GM21390 (cell line): ENCODE measurements around the gene CNIH3.
"Not testable (repeated sequence)": the region's sequence is repeated elsewhere in the genome, so short reads cannot be mapped to it uniquely, and the experiment has no call there.

Experiments
- ATAC-seq: cut with Tn5 transposase; IDR thresholded peaks from one replicate; pipeline ENCODE4 v1.9.1; 2021; ENCODE audit not compliant: unreplicated experiment

CNIH3 gene

DNA sequence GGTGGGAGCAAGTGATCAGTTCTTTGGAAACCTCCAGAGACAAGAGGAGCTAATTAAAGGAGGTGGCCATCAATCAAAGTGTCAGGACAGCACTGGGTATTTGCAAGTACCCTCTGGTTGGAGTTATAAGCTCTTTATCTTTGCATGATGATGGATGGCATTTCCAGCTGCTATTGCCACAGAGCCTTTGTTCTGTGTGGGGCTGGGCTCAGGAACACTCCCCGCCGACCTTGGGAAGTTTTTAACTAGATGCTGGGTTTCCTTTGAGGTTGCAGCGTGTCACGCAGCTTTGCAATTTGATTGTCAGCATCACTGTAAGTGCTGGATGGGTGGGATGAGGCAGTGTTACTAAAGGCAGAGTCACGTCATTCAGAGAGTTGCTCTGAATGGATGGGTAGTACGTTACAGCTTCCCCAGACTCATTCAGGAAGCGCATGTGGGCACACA lies 68.9 kb downstream of the CNIH3 start:
- no peak for ATAC-seq

DNA sequence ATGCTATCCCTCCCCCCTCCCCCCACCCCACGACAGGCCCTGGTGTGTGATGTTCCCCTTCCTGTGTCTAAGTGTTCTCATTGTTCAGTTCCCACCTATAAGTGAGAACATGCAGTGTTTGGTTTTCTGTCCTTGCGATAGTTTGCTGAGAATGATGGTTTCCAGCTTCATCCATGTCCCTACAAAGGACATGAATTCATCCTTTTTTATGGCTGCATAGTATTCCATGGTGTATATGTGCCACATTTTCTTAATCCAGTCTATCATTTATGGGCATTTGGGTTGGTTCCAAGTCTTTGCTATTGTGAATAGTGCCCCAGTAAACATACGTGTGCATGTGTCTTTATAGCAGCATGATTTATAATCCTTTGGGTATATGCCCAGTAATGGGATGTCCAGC lies 70.0 kb downstream of the CNIH3 start:
- ATAC-seq: not testable (repeated sequence)

DNA sequence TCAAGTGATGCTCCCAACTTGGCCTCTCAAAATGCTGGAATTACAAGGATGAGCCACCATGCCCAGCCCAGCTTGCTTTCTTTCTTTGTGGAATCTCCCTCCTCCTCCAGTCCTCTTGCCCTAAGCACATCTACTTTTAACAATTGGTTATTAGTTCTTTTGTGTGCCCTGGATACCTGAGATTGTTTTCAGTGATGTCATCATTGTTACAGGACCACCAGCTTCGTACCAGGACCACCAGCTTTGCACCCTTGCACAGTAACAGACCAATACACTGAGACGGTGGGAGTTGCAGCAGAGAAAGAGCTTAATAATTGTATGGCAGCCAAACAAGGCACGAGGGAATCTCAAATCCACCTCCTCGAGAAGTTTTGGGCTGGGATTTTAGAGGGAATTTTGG lies 71.3 kb downstream of the CNIH3 start:
- ATAC-seq: no peak

DNA sequence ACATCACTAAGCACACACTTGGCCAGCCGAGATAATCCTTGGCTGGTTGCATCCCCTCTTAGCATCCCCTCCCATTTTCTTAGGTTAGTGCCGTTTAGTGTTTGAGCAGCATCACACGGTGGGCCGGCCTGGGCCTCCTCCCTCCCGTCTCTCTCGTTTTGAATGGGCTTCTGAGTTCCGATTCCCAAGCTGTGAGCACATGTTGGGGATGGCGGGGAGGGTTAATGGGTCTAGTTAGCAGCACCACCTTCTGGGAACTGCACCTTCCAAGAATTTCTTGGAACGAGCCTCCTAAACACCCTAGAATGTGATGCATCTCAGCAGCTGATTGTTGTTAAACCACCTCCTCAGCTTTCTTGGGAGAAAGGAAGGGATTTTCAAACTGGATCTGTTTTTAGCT lies 73.3 kb downstream of the CNIH3 start:
- ATAC-seq: no peak

DNA sequence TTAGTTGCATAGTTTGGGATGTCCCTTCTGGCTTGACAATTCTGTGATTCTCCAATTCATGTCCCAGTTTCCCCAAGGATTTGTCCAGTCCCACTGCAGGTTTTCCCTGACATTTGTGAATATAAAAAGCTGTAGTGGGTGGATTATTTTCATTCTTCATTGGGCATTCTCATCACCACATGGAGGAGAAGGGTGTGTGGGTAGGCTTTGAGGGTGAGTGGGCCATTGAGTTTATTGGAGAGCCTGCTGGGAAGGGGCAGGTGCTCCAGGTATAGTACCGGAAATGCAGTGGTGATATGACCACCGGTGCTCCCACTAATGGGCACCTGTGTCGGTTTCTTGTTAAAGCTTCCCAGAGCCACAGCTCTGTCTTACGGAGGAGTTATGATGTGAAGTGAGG lies 74.5 kb downstream of the CNIH3 start:
- no peak for ATAC-seq

DNA sequence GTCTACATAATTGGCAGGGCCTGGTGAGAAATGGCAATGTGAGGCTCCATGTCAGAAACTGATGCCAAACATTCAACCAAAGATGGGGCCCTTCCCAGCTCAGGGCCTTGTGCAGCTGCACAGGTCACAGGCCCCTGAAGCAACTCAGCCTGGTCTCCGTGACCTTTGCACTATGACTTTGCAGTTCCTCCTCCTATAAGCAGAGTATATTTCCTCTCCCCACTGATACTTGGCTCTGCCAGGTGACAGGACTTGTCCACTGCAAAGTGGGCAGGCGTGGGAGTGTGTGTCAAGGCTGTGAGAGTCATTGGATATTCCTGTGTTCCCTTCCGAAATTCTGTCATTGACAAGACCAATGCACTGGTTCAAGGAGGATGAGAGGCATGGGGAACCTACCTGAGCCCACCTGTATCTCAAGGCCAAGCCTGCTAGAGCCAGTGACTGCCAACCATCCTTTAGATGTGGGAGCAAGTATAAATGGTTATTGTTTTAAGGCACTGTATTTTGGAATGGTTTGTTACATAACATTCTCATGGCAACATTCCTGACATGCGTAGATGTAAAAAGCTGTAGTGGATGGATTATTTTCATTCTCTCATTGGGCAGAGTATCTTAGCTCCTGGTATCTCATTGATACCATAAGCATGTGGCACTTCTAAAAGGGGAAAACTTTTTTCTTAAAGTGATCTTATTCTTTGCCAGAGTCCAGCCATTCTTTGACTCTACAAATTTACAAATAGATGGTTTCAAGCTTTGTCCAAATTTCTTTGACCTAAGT lies 75.2 kb downstream of the CNIH3 start:
- ATAC-seq: no peak

DNA sequence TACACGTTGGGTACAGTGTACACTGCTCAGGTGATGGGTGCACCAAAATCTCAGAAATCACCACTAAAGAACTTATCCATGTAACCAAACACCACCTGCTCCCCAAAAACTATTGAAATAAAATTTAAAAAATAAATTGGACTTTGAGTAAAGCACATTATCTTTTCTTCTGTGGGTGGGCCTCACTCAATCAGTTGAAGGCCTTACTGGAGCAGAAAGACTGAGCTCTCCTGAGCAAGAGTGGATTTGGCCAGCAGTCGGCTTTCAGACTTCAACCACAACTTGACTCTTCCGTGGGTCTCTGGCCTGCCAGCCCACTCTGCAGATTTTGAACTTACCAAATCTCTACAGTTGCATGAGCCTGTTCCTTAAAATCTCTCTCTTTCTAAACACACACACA lies 78.9 kb downstream of the CNIH3 start:
- ATAC-seq: no peak

DNA sequence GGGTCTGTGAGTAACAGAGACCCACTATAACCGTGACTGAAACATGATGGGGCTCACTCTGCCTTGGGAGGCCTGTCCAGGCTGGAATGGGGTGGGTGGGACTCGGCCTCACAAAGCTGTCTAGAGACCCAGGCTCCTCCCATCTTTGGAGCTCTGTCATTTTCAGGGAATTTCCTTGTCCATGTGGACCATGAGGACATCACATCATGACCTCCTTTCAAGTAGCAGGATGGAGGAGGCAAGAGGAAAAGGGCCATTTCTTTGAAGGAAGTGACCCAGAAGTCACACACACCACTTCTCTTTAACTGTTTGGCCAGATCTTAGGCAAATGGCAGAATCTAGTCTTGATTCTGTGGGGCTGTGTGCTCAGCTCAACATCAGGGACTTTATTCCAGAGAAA lies 79.9 kb downstream of the CNIH3 start:
- no peak for ATAC-seq

DNA sequence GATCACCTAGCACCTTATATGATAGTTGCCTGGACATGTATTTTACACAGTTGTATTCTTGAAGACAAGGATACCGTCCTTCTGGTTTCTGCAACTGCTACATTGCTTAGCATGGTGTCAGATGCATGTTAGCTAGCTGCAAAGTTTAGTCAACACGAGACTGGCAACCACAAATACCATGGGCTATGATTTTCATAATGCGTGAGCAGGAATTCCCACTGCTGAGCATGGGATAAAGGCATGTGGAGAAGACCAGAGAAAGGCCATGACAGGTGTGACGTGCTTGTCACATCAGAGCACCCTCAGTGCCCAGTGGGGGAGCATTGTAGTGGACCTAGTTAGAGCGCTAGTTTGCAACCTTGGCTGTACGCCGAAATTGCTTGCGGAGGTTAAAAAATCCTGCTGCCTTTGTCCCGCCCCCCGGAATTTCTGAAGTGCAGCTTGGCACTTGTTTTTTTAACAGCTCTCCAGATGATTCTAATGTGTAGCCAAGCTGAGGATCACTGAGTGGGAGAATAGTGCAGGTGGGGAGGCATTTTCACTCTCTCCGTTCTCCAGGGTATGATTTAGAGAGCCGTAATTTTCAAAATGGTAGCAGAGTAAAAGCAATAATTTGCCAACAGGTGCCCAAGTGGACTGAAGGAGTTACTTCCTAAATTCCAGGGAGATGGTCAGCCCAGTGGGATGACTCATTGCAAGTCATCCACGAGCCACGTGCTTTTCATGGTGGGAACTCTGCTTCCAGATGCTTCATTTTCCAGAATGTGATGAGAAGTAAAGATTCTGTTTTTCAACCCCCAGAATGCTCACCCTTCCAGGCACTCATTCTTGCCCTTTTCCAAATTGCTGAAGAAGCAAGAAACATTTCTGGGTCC lies 81.0 kb downstream of the CNIH3 start:
- ATAC-seq: no peak

DNA sequence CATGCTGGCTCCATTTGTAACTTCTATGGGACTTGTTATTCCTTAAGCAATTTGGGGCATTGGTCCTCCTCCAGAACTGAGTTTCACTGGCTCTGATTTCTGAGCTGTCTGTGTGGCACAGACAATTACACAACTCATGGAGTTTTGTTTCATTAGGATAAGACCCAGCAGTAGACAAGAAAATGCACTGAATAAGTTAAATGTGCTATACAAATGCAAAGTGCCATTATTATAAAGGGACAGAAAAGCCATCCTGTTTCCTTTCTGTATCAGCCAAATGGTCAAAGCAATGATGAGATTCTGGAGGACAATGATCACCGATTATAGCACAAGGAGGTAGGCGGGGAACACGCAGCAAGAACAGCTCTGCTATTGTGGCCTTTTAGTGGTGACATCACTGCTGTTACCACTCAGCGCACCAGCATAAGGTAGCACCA lies 81.9 kb downstream of the CNIH3 start:
- ATAC-seq: no peak

DNA sequence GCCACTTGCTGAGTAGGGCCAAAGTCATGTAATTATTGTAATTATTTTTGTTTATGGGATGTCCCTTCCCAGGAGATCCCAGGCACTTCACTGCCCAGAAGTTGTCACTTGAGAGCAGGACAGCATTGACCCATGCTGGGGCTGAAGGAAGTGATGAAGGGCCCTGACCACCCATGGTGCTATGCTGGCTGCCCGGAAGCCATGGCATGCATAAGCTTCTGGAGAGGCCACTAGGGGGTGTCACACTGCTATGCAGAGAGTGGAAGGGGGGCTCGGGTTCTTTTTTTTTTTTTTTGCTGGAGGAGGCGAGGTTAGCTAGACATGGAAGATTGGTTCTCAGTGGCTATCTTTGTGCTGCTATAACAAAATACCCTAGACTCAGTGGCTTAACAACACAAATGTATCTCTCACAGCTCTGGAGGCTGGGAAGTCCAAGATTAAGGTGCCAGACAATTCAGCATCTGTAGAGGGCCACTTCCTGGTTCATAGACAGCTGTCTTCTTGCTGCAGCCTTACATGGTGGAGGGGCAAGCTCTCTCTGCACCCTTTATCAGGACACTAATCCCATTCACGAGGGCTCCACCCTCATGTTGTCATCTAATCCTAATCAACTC lies 84.9 kb downstream of the CNIH3 start:
- peak; percentile 63 for ATAC-seq

DNA sequence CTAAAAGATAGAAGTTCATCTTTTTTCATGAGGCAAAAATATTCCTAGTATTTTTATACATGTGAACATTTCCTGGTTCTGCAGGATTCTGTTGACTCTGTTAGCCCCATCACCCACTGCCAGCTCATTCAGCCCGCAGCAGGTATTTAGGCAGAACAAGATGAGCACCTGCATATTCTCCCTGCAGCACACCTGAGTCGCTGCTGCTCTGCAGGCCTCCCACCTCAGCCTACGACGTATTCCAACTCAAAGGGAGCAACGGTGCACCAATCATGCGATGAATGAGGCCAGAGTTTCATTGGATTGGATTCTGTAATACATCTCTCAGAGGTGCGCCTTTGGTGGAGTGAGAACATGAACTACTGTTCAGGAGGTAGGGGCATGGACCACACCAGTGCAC lies 87.6 kb downstream of the CNIH3 start:
- ATAC-seq: no peak

DNA sequence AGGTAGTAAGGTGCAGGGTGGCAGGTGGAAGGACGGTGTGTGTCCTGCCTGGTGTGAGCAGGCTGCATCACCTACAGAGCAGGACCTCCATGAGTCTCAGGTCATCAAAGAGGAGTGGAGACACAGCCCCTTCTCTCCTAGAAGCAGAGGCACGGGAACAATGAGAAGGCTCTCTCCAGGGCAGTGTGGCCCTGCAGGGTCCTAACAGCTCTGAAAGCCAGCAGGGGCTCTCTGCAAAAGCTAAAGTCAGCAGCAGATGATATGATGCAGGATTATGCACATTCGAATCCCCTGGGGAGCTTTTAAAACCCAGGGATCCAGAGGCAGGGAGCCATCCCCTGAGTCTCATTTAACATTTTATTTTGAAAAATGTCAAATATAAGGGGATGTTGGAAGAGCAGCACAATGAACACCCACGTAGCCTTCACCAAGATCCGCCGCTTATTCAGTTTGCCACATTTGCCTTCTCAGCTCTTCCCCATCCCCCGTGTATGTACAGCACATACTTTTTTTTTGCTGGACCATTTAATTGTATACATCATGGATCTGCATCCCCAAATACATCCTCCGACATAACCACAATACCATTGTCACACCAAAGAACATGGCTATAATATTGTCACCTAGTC lies 88.1 kb downstream of the CNIH3 start:
- no peak for ATAC-seq

DNA sequence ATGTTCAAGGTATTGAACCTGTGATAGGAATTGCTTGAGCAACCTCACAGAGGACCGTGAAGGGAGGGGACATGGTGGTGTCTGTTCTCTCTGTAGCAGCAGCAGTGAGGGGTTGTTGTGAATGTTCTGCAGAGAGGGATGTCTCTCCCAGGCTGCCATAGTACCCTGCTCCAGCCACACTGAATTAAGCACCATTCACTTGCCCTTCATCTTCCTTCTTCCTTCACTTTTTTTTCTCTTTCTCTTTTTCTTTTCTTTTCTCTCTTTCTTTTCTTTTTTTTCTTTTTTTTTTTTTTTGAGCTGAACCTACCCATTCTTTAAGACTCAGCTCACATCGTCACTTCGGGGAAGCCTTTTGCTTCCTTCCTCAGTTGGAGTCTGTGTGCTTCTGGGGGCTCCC lies 89.5 kb downstream of the CNIH3 start:
- no peak for ATAC-seq

DNA sequence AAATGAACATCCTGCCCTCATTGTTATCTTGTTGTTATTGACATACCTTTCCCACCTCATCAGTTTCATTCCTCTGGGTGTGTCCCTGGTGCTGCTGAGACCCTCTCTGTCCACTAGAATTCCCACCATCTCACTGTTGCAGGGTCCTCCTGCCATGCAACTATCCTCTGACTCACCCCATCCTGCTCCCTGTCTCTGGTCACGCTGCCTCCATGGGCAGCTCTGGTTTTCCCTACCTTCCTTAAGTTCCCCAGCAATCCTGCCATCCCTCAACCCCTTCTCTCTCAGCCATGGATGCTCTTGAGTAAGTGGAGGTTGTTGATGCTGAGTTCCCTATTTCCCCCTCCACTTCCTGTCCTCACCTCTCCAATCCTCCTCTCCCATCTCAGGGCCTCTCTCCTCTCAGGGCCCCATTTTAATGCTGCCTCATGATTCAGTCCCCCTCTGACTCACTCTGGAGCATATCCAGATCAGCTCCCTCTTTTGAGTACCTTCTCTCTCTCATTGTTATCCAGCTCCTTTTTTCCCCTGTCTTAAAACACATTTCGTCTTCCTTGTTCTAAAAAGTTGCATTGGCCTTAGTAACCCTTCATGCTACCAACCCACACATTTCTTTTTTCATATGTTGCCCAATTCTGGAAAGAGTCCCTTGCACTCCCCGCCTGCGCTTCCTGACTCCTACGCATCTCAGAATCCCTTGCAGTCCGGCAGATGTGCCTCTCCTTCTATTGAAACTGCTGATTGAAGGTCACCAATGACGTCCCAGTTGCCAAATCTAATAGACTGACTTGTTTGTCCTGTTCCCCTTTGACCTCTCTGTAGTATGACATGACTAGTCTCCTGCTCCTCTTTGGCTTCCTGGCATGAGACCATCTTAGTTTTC lies 92.0 kb downstream of the CNIH3 start:
- ATAC-seq: no peak

DNA sequence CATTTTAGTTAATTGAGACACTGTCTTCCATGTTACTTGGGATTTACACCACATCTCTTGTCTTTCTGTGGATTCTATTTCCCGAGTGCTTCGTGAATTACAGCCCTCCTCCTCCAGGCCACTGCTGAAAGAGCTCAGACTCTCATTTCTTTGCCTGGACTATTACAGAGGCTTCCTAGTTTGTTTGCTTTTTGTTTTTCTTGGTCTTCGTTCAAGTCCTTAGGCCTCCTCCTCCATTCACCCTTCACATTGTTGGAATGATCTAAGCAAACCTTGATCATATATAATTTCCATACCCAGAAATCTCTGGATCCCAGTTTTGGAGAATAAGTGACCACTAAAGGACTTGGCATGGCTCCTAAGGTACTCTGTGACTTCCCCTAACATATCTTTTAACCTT lies 94.1 kb downstream of the CNIH3 start:
- no peak for ATAC-seq

DNA sequence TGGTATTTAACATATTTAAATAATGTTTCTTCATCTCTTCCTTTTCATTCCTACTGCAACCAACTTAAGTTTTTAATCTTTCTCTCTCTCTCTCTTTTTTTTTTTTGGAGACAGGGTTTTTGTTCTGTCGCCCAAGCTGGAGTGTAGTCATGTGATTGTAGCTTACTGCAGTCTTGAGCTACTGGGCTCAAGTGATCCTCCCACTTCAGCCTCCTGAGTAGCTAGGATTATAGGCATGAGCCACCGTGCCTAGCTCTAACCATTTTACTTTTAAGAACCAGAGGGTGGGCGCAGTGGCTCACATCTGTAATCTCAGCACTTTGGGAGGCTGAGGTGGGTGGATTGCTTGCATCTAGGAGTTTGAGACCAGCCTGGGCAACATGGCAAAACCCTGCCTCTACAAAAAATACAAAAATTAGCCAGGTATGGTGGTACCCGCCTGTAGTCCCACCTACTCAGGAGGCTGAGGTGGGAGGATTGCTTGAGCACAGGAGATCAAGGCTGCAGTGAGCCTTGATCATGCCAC lies 95.2 kb downstream of the CNIH3 start:
- ATAC-seq: not testable (repeated sequence)

DNA sequence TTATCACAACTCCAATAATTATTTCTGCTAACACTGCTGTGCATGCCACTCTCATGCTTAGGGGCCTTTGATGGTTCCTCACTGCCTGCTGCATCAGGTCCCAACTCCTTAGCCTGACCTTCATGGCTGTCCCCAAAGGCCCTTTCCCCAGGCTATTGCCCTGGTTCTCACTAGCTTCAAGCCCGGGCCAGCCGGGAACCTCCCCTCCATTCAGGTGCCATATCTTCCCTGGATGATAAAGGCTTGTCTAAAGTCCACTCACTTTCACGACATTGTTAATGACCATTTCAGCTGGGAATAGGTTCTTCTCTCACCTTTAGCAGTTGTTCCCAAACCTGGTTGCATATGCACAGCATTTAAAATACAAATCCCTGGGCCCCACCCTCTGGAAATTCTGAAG lies 95.8 kb downstream of the CNIH3 start:
- no peak for ATAC-seq

DNA sequence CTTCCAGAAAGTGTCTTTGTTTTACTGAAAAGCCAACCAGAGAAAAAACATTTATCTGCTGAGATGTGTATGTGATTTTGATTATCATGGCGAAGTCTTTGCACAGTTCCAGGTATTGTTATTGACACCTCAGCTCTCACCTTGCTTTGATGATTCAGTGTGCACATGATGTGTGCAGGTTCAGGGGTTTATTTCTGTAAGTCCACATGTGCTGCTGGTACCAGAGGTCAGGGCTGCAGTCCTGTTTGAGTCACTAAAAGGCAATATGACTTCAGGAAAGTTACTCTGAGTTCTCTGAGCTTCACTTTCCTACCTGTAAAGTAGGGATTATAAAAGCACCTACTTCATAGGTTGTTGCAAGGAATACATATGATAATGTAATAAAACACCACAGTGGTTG lies 97.1 kb downstream of the CNIH3 start:
- ATAC-seq: no peak

DNA sequence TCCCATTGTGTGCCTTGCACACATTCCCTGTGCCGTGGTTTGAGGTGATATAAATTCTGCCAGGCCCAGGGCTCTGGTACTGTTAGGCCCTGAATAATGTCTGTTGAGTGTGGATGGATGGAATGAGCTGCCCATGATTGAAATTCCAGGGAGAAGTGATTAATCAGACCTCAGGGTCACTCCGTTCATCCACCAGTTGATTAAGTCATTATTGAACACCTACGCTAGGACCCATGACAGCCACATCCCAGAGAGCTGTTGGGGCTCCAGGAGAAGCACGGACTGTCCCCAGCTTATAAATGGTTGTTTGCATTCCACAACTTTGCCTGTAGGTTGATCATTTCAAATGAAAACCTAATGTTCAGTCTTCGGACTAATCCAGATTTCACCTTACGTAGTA lies 98.4 kb downstream of the CNIH3 start:
- no peak for ATAC-seq
